Muscle of leg (tissue), 16 donors: ENCODE measurements around the gene SARS1. TPM values are rescaled to one million over a fixed set of nuclear protein-coding genes. Genes with fewer than 3 reads are reported as not detected.
"Not testable (repeated sequence)": the region's sequence is repeated elsewhere in the genome, so short reads cannot be mapped to it uniquely, and the experiment has no call there.

ENCODE experiments used
- DNase-seq: peaks from one replicate; pipeline ENCODE4 v3.0.0; 2013
- H3K27ac ChIP-seq: one replicate; pipeline ENCODE4 v1.5.1; 2013; ENCODE audit warnings: mild to moderate bottlenecking, low read length, control low read depth
- H3K27me3 ChIP-seq: one replicate; pipeline ENCODE4 v1.6.1; 2013; ENCODE audit warnings: low read length; ENCODE audit not compliant: control insufficient read depth, insufficient read depth
- H3K36me3 ChIP-seq: one replicate; pipeline ENCODE4 v1.6.1; 2013; ENCODE audit warnings: low read length; ENCODE audit not compliant: control insufficient read depth, insufficient read depth
- H3K4me1 ChIP-seq: one replicate; pipeline ENCODE4 v1.6.1; 2013; ENCODE audit warnings: low read length; ENCODE audit not compliant: control insufficient read depth, insufficient read depth
- H3K4me3 ChIP-seq: one replicate; pipeline ENCODE4 v1.5.1; 2013; ENCODE audit warnings: low read length, control low read depth
- H3K9me3 ChIP-seq: replicated peaks from 2 replicates; pipeline ENCODE4 v1.6.1; 2013; ENCODE audit warnings: low read depth, low read length; ENCODE audit not compliant: control insufficient read depth
- WGBS: methylation state at CpG from one replicate; pipeline ENCODE4 v1.1.5; 2013; ENCODE audit warnings: missing lambda C conversion rate; ENCODE audit not compliant: insufficient coverage; 5-methylcytosine and 5-hydroxymethylcytosine counted together
- long read RNA-seq, 11 donors: transcript quantifications; one replicate each; lab custom pipeline, GENCODE V29; 2026
- polyA plus RNA-seq, 8 donors: library from polyadenylated mRNA; unstranded; fragments of 120-200 nt; gene quantifications; one replicate each; pipeline versions ENCODE4 v1.2.1 to v1.2.3, GENCODE V29; 2013; ENCODE audit warnings: inconsistent platforms in 1 of 8, low replicate concordance in 1 of 8; ENCODE audit not compliant: insufficient read length in 8 of 8, insufficient read depth in 1 of 8
- total RNA-seq: library from RNA; stranded (reverse); fragments of 120-200 nt; gene quantifications from one replicate; pipeline ENCODE4 v1.2.4, GENCODE V29; 2013

Gene SARS1
- total RNA-seq: 97.7 TPM
- polyA plus RNA-seq: 100 to 1,000 TPM in 1 of 8 donors, 10 to 100 TPM in 7; 80.4 to 104 (median 86.7) TPM
- long read RNA-seq, donor 1, transcript SARS-201 (11 exons, 1,852 nt): major isoform, 7 of 9 reads
- long read RNA-seq, donor 1, partial matches to known transcripts: 0 of 9 reads
- long read RNA-seq, donor 1, other reads (novel, unspliced or antisense): 0 of 9 reads
- long read RNA-seq, donor 2, partial matches to known transcripts: 0 of 3 reads
- long read RNA-seq, donor 2, other reads (novel, unspliced or antisense): 0 of 3 reads
- long read RNA-seq, donor 3, transcript SARS-201 (11 exons, 1,852 nt): major isoform, 25 of 32 reads
- long read RNA-seq, donor 3, partial matches to known transcripts: 6 of 32 reads
- long read RNA-seq, donor 3, other reads (novel, unspliced or antisense): 0 of 32 reads
- long read RNA-seq, donor 4, transcript SARS-201 (11 exons, 1,852 nt): major isoform, 19 of 20 reads
- long read RNA-seq, donor 4, partial matches to known transcripts: 0 of 20 reads
- long read RNA-seq, donor 4, other reads (novel, unspliced or antisense): 0 of 20 reads
- long read RNA-seq, donor 5, transcript SARS-201 (11 exons, 1,852 nt): major isoform, 48 of 61 reads
- long read RNA-seq, donor 5, partial matches to known transcripts: 13 of 61 reads
- long read RNA-seq, donor 5, other reads (novel, unspliced or antisense): 0 of 61 reads
- long read RNA-seq, donor 6, transcript SARS-201 (11 exons, 1,852 nt): major isoform, 38 of 44 reads
- long read RNA-seq, donor 6, partial matches to known transcripts: 0 of 44 reads
- long read RNA-seq, donor 6, other reads (novel, unspliced or antisense): 0 of 44 reads
- long read RNA-seq, donor 7, transcript SARS-201 (11 exons, 1,852 nt): major isoform, 24 of 31 reads
- long read RNA-seq, donor 7, partial matches to known transcripts: 6 of 31 reads
- long read RNA-seq, donor 7, other reads (novel, unspliced or antisense): 0 of 31 reads
- long read RNA-seq, donor 8, transcript SARS-201 (11 exons, 1,852 nt): major isoform, 15 of 17 reads
- long read RNA-seq, donor 8, partial matches to known transcripts: 0 of 17 reads
- long read RNA-seq, donor 8, other reads (novel, unspliced or antisense): 0 of 17 reads
- long read RNA-seq, donor 9, transcript SARS-201 (11 exons, 1,852 nt): major isoform, 13 of 17 reads
- long read RNA-seq, donor 9, partial matches to known transcripts: 0 of 17 reads
- long read RNA-seq, donor 9, other reads (novel, unspliced or antisense): 0 of 17 reads
- long read RNA-seq, donor 10, transcript SARS-201 (11 exons, 1,852 nt): major isoform, 32 of 34 reads
- long read RNA-seq, donor 10, partial matches to known transcripts: 0 of 34 reads
- long read RNA-seq, donor 10, other reads (novel, unspliced or antisense): 0 of 34 reads
- long read RNA-seq, donor 11, transcript SARS-201 (11 exons, 1,852 nt): major isoform, 18 of 21 reads
- long read RNA-seq, donor 11, partial matches to known transcripts: 0 of 21 reads
- long read RNA-seq, donor 11, other reads (novel, unspliced or antisense): 0 of 21 reads

- Histone ChIP-seq H3K4me1 (peaks cover 9% of the 10 kb centered on the region), H3K27me3 (no peaks in the 10 kb centered on the region), H3K27ac (peak within 1 kb of the TSS; percentile 95), H3K9me3 (no peaks in the 10 kb centered on the region), H3K4me3 (peak within 1 kb of the TSS; percentile 99), H3K36me3 (no peaks in the 10 kb centered on the region)
- DNase-seq: peak; percentile 96
- under 1% methylated on average over 53 of the region's 64 CpGs for WGBS
Observed at GRCh38 chr1:109213824-109214693, at the start of gene SARS1. SARS1 (plus strand) TSS chr1:109213918; CDS start chr1:109213993, 75 bp downstream.

- H3K4me1 ChIP-seq: peaks cover 22% of the 10 kb centered on the region
- H3K9me3 ChIP-seq: no peaks in the 10 kb centered on the region
- no peak overlapping the region for H3K27ac ChIP-seq
- no peak overlapping the region for H3K4me3 ChIP-seq
- WGBS: 100% methylated on average over 2 of the region's 8 CpGs
- H3K36me3 ChIP-seq: no peaks in the 10 kb centered on the region
- DNase-seq: no peak
- H3K27me3 ChIP-seq: no peaks in the 10 kb centered on the region
Observed at GRCh38 chr1:109164538-109164937, 49.2 kb upstream of the SARS1 start.

GRCh38 chr1:109167001-109167506 is 46.7 kb upstream of the SARS1 start:
- Histone ChIP-seq H3K27ac (peak overlapping the region; percentile 53), H3K4me3 (no peak overlapping the region), H3K4me1 (peaks cover 17% of the 10 kb centered on the region), H3K9me3 (no peaks in the 10 kb centered on the region), H3K36me3 (no peaks in the 10 kb centered on the region), H3K27me3 (no peaks in the 10 kb centered on the region)
- DNase-seq: peak; percentile 74
- WGBS: 8% methylated on average over 1 of the region's 7 CpGs

GRCh38 chr1:109170035-109170764 is 43.5 kb upstream of the SARS1 start:
- 59% methylated on average over 2 of the region's 7 CpGs for WGBS
- H3K27ac ChIP-seq: no peak overlapping the region

GRCh38 chr1:109171646-109172045 is 42.1 kb upstream of the SARS1 start:
- H3K9me3 ChIP-seq: no peaks in the 10 kb centered on the region

More at GRCh38 chr1:109170035-109170764, 43.5 kb upstream of the SARS1 start:
- no peaks in the 10 kb centered on the region for H3K36me3 ChIP-seq
- no peaks in the 10 kb centered on the region for H3K27me3 ChIP-seq
- peaks cover 13% of the 10 kb centered on the region for H3K4me1 ChIP-seq
- no peaks in the 10 kb centered on the region for H3K9me3 ChIP-seq
- DNase-seq: no peak
- no peak overlapping the region for H3K4me3 ChIP-seq

GRCh38 chr1:109176349-109176748 is 37.4 kb upstream of the SARS1 start:
- H3K36me3 ChIP-seq, H3K4me1 ChIP-seq, H3K27me3 ChIP-seq, H3K9me3 ChIP-seq, H3K4me3 ChIP-seq, H3K27ac ChIP-seq, DNase-seq: not testable (repeated sequence)
- no CpG with 5 or more reads among the region's 1 CpG for WGBS

More at GRCh38 chr1:109171646-109172045, 42.1 kb upstream of the SARS1 start:
- Histone ChIP-seq H3K4me1 (peaks cover 10% of the 10 kb centered on the region), H3K27ac (no peak overlapping the region), H3K36me3 (no peaks in the 10 kb centered on the region), H3K27me3 (no peaks in the 10 kb centered on the region), H3K4me3 (no peak overlapping the region)
- no peak for DNase-seq
- no CpG with 5 or more reads among the region's 10 CpGs for WGBS

- not testable (repeated sequence) for H3K36me3 ChIP-seq, DNase-seq, H3K9me3 ChIP-seq, H3K4me3 ChIP-seq, H3K27ac ChIP-seq, H3K27me3 ChIP-seq, H3K4me1 ChIP-seq
- whole genome bisulfite sequencing: no CpG with 5 or more reads among the region's 3 CpGs
Observed at GRCh38 chr1:109180715-109181084, 33.0 kb upstream of the SARS1 start.

- Histone ChIP-seq H3K27ac (no peak overlapping the region), H3K4me1 (no peaks in the 10 kb centered on the region), H3K4me3 (no peak overlapping the region), H3K36me3 (no peaks in the 10 kb centered on the region), H3K9me3 (no peaks in the 10 kb centered on the region), H3K27me3 (no peaks in the 10 kb centered on the region)
- WGBS: 37% methylated on average over 4 of the region's 4 CpGs
- no peak for DNase-seq
Observed at GRCh38 chr1:109181085-109181806, 32.5 kb upstream of the SARS1 start.
